SIG-M5 treated with dmso at 0.1 percent for 504 hours (cell line): ENCODE results near the gene ZNF260.

ENCODE experiments used
- DNase-seq: peaks from one replicate; lab custom pipeline; 2025; ENCODE audit not compliant: unreplicated experiment; lab: John Stamatoyannopoulos, UW

ZNF260 gene

DNA sequence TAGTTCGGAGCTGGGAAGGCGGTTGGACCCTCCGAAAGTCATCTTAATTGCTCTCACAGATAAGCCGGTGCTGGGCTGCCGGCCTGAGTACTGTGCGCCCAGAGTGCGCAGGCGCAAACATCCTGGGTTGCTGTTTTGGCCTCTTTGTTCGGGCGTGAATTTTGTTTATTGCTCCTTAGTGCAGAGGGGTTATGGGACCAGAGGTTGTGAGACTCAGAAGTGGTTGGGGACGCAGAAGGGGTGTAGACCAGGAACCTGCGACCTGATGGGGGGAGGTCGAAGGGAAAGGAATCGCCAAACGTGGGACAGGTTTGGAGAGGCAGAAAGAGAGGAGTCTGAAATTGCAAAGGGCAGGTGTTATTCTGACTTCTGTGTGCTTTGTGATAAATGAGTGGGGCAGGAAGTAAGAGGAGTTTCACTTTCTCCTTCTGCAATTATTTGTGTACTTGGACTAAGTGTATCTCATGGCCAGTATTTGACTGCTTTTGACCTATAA lies 38.1 kb downstream of the ZNF260 start:
- peak; percentile 84 for DNase-seq

DNA sequence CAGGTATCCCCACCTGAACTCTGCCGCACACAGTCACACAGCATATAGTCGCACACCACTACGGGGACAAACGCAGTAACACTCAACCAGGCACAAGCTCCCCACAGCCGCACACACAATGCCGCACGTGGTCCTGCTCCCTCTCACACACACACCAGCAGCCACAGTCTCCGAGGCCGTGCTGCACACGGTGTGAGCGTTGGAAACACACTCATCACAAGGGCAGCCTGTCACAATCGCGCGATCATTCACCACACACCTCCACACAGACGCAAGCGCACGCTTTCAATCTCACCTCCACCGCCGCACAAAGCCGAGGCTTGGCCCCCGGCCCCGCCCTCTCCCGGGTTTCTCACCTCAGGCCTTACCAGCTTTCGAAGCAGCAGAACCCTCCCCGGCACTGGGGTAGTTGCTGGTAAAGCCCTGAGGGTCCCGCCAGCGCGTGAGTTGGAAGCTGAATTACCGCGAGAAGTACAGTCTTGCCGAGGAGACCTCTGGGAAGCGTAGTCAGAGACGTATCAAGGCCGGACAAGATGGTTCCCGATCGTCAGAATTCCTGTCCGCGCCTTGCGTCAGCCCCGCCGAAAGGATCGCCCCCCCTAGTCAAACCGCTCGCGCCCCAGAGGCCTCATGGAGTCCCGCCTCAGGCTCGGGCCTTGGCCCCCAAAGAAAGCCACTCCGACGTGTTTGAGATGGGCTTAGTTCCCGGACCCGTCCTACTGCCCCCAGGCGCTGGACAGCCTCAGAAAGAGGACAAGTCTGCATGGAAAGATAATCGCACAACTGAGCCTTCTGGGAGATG lies 38.8 kb downstream of the ZNF260 start, which contains the start of gene ZNF566:
Gene ZNF566 (minus strand): TSS at position 444 of the 802 bp plus-strand sequence. CDS start 13,004 bp downstream, outside the sequence.
- DNase-seq: peak; percentile 95

DNA sequence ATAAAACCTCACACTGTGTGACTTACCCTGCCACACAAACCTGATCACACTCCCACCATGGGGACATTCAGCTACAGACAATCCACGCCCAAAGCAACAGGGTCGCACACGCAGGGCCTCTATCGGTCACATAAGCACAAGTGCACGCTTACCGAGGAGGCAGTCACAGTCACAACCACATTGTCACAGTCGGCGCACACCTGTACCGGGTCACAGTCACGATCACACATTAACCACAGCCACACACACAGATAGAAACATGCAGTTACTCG lies 39.3 kb downstream of the ZNF260 start:
- peak; percentile 13 for DNase-seq

DNA sequence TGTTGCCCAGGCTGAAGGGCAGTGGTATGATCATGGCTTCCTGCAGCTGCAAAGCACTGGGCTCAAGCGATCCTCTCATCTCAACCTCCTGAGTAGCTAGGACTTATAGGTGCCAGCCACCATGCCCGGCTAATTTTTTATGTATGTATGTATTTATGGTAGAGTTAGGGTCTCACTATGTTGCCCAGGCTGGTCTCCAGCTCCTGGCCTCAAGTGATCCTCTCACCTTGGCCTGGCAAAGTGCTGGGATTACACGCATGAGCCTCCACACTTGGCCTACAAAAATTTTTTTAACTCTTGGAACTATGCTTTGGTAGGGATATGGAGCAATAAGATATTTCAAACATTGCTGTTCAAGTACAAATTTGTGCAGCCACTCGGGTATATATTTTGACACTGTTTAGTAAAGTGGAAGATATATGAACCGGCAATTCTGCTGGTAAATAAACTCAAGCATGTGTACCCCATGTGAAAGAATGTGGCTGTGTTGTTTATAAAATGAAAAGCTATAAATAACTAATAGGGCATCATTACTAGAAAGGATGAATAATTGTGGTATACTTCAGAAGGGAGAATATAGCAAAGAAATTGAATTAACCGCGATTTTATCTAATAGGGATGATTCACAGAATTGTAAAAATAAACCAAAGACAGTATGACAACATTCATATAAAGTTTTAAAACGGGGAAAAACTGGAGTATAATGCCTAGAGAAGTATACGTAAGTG lies 39.8 kb downstream of the ZNF260 start:
- DNase-seq: no peak

DNA sequence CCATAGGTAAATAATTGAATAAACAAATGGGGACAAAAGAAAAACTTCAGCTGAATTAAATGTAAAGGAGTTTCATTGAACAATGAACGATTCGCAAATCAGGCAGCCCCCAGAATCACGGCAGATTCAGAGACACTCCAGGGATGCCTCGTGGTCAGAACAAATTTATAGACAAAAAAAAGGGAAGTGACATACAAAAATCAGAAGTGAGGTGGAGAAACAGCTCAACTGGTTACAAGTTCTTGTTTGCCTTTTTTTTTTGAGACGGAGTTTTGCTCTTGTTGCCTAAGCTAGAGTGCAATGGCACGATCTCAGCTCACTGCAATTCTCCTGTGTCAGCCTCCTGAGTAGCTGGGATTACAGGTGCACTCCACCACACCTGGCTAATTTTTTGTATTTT lies 44.4 kb downstream of the ZNF260 start:
- peak; percentile 36 for DNase-seq

DNA sequence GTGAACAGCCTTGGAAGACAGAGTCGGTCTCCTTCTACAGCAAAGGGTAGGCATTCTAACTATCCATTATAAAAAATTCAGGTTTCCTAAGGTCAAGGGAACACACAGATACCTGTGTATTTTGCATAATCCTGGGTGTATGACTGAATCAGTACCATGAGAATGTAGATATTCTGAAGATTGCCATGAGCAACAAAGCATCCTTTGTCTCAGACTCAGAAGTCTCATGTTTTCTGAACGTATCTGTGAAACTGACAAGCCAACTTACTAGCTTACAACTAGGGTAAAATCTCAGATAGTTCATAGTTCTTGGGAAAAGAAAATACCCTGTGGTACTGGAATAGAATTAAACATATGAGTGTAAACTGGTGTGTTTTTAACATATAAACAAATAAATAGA lies 45.2 kb downstream of the ZNF260 start:
- no peak for DNase-seq
